NCI-H2227 (cell line): ENCODE results near the gene WWOX.

Source experiments
- DNase-seq: peaks from one replicate; lab custom pipeline; 2025; ENCODE audit not compliant: unreplicated experiment; lab: John Stamatoyannopoulos, UW

The WWOX gene

DNA sequence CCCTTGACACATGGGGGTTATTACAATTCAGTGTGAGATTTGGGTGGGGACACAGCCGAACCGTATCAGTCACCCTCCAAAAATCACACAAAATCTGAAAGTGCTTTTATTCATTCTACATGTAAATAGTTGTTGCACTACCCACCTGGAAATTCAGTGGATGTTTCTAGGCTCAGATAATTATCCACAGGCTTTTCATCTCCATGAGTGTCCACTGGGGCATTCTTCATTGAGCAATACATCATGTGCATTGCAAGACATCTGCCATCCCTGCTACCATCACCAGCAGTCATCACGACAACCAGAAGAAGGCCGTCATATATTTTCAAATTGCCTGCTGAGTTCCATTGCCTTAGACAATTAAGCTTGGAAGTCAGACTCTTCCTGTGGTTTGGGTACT, 330.8 kb downstream of the WWOX start:
- no peak for DNase-seq

- no peak for DNase-seq
Measured at GRCh38 chr16:78431004-78431670, 331.7 kb downstream of the WWOX start.

DNA sequence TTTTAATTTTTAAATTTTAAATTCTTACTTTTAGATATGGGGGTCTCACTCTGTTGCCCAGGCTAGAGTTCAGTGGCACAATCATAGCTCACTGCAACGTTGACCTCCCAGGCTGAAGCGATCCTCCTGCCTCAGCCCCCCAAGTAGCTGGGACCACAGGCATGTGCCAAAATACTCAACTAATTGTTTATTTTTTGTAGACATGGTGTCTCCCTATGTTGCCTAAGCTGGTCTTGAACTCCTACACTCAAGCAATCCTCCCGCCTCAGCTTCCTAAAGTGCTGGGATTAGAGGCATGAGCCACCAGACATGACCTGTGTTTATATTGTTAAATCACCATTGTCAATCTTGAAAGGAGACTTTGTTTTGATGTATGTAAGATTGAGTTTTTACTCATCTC, 332.2 kb downstream of the WWOX start:
- no peak for DNase-seq

- DNase-seq = no peak
Measured at GRCh38 chr16:78432451-78432850, 333.0 kb downstream of the WWOX start.

DNA sequence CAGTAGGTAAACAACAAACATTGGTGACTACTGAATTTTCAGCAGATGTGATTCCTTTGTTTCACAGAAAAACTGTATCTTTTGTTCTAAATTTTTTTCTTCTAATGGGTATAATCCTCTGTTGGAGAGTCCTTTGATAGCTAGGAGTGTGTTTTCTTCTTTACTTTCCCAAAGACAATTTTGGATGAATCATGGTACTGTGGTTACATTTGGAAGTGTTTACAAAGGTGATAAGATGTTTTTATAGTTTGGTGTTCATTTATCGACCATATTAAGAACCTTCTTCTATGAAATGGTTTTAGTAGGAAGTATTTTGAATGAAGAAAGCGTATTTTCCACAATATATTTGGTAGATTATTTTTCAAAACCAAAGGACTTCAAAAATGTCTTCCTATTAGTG, 333.7 kb downstream of the WWOX start:
- no peak for DNase-seq

DNA sequence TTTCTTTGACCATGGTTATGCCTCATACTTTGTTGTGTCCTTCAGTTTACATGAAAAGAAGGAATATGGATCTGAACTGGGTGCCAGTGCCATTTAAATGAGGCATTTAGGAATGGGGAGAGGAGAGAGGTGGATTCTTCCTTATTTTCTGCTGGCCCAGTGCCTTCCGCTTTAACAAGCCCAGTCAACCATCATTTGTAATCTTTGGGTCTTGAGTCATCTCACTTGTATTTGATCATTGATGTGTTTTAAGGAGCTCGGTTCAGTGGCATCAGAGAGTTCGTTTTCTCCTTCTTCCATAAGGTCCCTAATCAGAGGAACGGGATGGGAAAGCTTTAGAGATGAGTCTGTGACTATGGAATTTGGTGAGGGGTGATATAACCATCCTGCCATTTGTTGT, 334.9 kb downstream of the WWOX start:
- no peak for DNase-seq

DNA sequence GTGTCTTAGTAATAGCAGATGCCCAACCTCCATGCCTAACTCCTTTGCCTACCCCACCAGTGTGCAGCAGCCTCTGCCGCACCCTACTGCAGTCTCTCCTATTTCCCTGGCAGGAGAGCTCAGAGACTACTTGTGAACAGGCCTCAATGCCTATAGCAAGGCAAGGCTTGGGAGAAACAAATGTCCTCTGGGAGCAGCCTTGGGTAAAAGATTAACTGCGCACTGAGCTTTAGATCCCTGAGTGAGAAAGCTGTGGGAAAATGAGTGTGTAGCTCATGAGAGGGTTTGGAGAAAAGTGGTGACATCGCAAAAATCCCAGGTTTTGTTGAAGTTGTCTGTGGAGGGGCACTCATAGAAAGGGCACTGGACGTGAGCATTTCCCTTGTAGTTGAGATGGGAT, 335.8 kb downstream of the WWOX start:
- no peak for DNase-seq

DNA sequence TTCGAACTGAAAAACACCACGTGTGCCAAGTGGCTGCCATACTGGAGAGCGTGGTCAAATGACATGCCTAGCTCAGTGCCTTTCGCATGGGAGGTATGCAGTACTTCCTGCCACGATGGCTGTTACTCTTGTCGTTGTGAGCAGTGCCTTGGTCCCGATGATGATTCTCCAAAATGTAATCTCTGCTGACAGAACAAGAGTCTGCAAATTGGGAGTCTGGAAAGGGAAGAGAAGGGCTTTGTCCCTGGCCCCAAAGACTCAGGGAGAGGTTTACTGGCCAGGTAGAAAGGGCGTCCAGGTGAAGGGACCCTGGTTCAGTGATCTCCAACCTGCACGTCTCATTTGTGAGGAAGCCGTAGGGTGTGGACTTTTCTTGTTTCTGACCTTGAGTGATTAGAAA, 336.6 kb downstream of the WWOX start:
- no peak for DNase-seq

- no peak for DNase-seq
Measured at GRCh38 chr16:78436846-78437245, 337.4 kb downstream of the WWOX start.

DNA sequence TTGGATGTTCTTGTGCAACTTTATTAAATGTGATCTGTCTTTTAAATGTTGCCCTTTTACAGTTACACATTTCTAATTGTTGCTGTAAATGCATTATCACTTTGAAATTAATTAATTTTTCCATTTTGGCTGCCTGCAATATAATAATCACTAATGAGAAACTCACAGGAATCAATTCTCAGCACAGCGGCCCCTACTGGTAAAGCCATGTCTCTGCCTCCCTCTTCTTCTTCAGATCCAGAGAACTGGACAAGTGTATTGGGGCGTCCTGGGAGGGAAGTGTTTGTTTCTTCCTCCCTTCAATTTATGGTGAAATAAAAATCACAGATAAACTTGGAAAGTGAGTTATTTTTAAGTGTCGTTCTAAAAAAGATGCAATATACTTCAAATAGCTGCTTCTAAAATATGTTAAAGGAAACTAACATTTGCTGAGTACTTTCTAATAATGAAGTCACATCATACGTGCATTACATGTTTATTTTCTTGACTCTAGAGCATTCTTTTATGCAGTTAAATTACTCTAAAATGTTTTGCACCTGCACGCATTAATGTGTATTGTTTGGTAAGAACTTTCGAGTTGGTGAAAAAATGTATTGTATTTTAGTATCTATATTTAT, 338.0 kb downstream of the WWOX start:
- DNase-seq = peak; percentile 24

- DNase-seq = no peak
Measured at GRCh38 chr16:78438219-78438618, 338.8 kb downstream of the WWOX start.

DNA sequence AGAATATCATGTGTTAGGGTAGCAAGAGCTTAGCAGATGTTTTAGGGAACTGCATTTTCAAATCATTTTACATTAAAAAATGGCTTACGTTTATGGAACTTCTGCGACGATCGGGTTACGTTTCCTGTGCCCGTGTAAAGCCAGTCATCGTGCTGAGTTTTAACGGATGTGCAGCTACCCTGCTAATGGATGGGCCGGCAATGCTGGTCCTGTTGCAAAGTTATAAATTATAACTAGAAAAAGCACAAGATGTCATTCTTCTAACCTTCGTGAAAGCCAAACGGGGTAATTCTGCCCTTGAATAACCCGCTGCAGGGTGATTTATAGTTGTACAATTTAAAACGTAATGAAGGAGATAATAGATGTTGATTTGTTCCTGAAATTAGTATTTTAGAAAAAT, 339.2 kb downstream of the WWOX start:
- no peak for DNase-seq

GRCh38 chr16:78439646-78440045, 340.2 kb downstream of the WWOX start:
- DNase-seq = no peak

GRCh38 chr16:78441298-78441697, 341.8 kb downstream of the WWOX start:
- DNase-seq = no peak

DNA sequence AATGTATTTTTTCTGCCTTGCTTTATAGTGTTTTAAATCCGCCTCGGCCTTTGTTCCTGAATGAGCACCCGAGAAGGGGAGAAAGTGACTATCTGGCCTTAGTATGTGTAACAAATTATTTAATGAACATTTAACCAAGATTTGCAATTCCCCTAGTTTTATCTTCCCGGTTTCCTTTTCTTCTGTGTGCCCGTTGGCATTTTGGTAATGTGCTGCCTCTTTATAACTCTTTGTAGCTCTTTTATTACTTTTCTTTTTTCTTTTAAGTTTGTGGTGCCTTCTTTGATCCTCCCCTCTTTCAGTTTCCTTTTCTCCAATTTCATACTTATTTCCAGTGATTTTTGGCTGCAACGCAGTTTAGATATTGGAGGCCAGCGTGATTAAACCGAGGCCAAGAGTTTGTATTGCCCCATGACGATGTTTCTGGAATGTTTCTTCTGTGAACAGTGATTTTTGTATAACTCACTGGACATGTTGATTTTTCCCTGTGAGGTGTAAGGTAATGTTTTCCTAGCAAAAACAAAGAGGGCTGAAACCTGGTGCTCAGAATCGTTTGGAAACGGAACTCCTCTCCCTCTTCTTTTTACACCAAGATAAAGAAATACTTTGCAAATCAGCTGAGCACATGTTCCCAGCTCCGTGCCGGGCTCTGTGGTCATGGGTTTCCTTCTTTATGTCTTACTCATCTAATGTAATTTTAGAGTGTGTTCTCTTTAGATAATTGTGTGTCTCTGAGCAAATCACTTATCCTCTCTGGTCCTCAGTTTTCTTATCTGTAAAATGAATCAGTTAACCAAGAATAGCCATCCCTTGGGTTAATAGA, 344.3 kb downstream of the WWOX start:
- no peak for DNase-seq

DNA sequence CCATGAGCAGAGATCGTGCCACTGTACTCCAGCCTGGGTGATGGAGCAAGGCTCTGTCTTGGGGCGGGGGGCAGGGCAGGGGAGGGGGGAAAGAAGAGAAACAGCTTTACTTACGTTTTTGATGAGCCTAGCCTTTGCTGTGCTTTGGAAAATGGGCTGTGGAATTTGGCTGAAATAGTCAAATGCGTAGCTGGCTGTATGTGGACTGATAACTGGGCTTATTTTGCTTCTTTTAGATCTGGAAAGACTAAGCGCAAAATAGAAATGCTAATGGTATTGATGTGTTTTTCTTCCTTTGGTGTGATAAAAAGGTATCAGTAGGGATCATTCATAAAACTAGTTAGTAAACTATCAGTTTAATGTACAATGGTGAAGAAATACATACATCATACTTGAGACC, 346.4 kb downstream of the WWOX start:
- DNase-seq = no peak

GRCh38 chr16:78446486-78446885, 347.0 kb downstream of the WWOX start:
- DNase-seq = no peak

DNA sequence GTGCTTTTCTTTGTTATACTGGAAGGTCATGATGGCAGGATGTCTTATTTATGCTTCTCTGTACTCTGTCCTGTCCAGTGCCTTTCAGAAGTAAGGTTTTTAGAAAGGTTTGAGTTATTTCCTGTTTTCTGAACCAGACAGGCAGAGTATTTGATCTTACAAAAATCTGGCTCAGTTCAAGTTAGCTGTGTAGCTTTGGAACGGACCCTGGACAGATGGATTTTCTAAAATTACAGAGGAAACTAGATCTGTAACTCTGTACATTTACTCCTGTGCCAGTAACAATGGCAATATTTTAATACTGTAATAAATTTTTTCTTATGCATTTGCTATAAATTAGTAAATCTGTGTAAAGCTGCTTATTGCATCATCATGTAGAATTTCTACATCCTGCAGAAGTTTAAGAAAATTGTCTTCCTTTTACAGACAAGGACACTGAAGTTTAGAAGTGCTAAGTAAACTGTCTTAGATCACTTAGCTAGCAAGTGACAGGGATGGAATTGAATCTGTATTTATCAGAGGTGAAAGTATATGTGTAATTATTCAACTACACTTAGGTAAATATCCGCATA, 347.6 kb downstream of the WWOX start:
- DNase-seq = no peak

DNA sequence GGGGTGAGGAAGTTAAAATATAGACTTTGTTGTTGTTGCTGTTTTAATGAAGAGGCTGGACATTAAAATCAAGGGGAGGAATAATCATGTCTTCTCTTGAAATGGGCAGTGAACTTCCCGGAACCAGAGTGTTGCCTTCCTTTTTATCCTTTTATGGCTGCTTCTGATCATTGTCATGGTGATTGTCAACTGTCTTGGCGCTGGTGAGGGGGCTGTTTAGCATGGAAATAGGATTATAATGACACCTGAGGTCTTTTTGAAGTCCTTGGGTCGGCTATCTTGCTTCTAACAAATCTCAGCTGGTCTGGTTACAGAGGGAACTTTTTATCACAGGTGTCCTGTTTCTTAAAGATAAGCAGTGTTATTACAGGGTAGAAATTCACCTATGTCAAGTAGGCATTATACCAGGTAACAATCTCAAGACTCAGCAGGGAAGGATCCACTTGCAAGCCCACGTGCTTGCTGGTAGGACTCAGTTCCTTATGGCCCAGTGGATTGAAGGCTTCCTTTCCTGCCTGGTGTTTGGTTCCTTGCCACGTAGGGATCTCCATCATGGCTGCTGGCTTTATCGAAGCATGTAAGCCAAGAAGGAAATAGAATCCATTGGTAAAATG, 349.3 kb downstream of the WWOX start:
- no peak for DNase-seq

DNA sequence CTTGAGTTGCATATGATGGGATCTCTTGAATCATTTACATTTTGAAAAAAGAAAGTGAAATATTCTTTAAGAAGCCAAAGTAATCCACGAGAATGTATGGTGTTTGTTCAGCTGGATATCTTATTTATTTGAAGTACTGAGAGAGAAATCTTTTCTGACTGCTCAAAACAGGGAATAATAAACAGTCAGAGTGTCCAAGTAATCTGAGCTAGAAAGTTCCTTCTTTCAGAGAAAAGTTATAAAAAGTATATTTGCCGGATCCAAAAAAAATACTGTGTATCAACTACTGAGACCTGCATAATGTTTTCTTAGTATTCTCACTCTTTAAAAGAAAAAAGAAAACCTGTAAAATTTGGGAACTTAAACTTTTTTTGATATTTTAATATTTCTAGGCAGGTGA, 350.8 kb downstream of the WWOX start:
- no peak for DNase-seq

DNA sequence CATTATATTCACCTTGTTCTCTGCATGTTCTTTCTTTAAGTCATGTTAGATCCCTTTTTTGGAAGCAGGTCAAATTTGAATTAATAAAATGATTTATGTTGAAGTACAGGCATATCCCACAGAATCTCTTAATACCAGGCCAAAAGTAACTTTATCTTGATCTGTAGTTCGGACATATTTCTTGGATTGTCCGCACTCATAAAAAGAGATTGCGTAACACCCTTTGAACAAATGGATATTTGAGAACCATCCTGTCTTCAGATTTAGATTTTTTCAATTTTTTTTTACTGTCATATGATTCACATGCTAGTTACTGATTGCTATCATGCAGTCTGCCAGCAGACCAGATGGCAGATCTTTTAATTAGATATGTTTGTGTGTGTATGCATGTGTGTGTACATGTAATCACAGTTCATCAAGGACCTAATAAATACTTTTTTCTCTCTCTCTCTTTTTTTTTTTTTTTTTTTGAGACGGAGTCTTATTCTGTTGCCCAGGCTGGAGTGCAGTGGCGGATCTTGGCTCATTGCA, 352.6 kb downstream of the WWOX start:
- no peak for DNase-seq
